Fibroblast of mammary gland (primary cell): ENCODE results near the gene FRRS1.

ENCODE experiments used
- DNase-seq: peaks from one replicate; pipeline ENCODE4 v3.0.0-alpha.2; 2010; ENCODE audit warnings: low read depth
- H3K4me3 ChIP-seq: 2 replicates; pipeline ENCODE4 v1.5.1; 2011; ENCODE audit warnings: low read depth, mild to moderate bottlenecking, low read length, moderate library complexity; ENCODE audit not compliant: control insufficient read depth
- CTCF ChIP-seq: conservative IDR thresholded peaks from 2 replicates; pipeline ENCODE4 v1.5.1; 2011; ENCODE audit warnings: low read depth, low read length, inconsistent platforms; ENCODE audit not compliant: control insufficient read depth, insufficient read depth

The FRRS1 gene

GRCh38 chr1:99691175-99691574 lies 75.3 kb downstream of the FRRS1 start:
- DNase-seq: peak; percentile 30
- H3K4me3 ChIP-seq: no peak overlapping the region
- no peak for TF ChIP-seq CTCF

- DNase-seq: peak; percentile 88
- H3K4me3 ChIP-seq: no peak overlapping the region
- TF ChIP-seq CTCF: peak; percentile 55
These were observed 80.8 kb downstream of the FRRS1 start for GRCh38 chr1:99685516-99686180.

GRCh38 chr1:99682291-99682751 lies 84.1 kb downstream of the FRRS1 start:
- no peak for TF ChIP-seq CTCF
- peak; percentile 77 for DNase-seq
- H3K4me3 ChIP-seq: no peak overlapping the region

- DNase-seq: peak; percentile 15
- TF ChIP-seq CTCF: no peak
- no peak overlapping the region for H3K4me3 ChIP-seq
These were observed 84.9 kb downstream of the FRRS1 start for GRCh38 chr1:99681583-99681982.

- TF ChIP-seq CTCF: no peak
- DNase-seq: peak; percentile 33
- H3K4me3 ChIP-seq: no peak overlapping the region
These were observed 86.2 kb downstream of the FRRS1 start for GRCh38 chr1:99680270-99680669.

- TF ChIP-seq CTCF: no peak
- DNase-seq: no peak
These were observed 89.0 kb downstream of the FRRS1 start for GRCh38 chr1:99677416-99677815.

More at GRCh38 chr1:99677416-99677815, 89.0 kb downstream of the FRRS1 start:
- H3K4me3 ChIP-seq: no peak overlapping the region
